Breast epithelium (tissue), 3 donors: ENCODE results near the gene TMCO5A.

Source experiments
- CTCF ChIP-seq, 3 donors: fragments of 450-650 bp; IDR thresholded peaks; one replicate each; pipeline ENCODE4 v1.5.1; 2016 to 2017; ENCODE audit warnings: antibody characterized with exemption in 3 of 3, mild to moderate bottlenecking in 3 of 3, moderate library complexity in 3 of 3
- POLR2A ChIP-seq: fragments of 450-650 bp; IDR thresholded peaks from one replicate; pipeline ENCODE4 v1.6.1; 2016; ENCODE audit warnings: antibody characterized with exemption, mild to moderate bottlenecking, moderate library complexity
- POLR2AphosphoS5 ChIP-seq, 3 donors: sonication (generic); formaldehyde crosslinking; IDR thresholded peaks; one replicate each; pipeline ENCODE4 v1.6.1; 2017; ENCODE audit warnings: antibody characterized with exemption in 3 of 3

- TF ChIP-seq CTCF (IDR thresholded peaks at IDR 0.05) (no peak), POLR2A (no peak), POLR2AphosphoS5 (IDR thresholded peaks at IDR 0.05) (no peak)
Measured at GRCh38 chr15:37951999-37952398, 17.6 kb downstream of the TMCO5A start.
